GM19372 (cell line): ENCODE data around the gene CCNI.
"Not testable (repeated sequence)": the region's sequence is repeated elsewhere in the genome, so short reads cannot be mapped to it uniquely, and the experiment has no call there.

ENCODE experiments used
- ATAC-seq: cut with Tn5 transposase; IDR thresholded peaks from one replicate; pipeline ENCODE4 v1.9.1; 2021; ENCODE audit warnings: mild to moderate bottlenecking, low read depth, moderate library complexity; ENCODE audit not compliant: unreplicated experiment

The CCNI gene

GRCh38 chr4:77043507-77044136 lies 32.2 kb downstream of the CCNI start:
- ATAC-seq: no peak

GRCh38 chr4:77040854-77041725 lies 34.7 kb downstream of the CCNI start:
- ATAC-seq: no peak

GRCh38 chr4:77040270-77040669 lies 35.5 kb downstream of the CCNI start:
- no peak for ATAC-seq

GRCh38 chr4:77039796-77040195 lies 36.0 kb downstream of the CCNI start:
- no peak for ATAC-seq

GRCh38 chr4:77037736-77038135 lies 38.1 kb downstream of the CCNI start:
- no peak for ATAC-seq

- ATAC-seq: not testable (repeated sequence)
Measured at GRCh38 chr4:77037168-77037567, 38.6 kb downstream of the CCNI start.

- no peak for ATAC-seq
Measured at GRCh38 chr4:77036206-77036605, 39.6 kb downstream of the CCNI start.

GRCh38 chr4:77035153-77035552 lies 40.6 kb downstream of the CCNI start:
- ATAC-seq: no peak

GRCh38 chr4:77031544-77031943 lies 44.2 kb downstream of the CCNI start:
- ATAC-seq: no peak

GRCh38 chr4:77029757-77030156 lies 46.0 kb downstream of the CCNI start:
- ATAC-seq: not testable (repeated sequence)

- ATAC-seq: no peak
Measured at GRCh38 chr4:77028246-77028645, 47.5 kb downstream of the CCNI start.

GRCh38 chr4:77026322-77026704 lies 49.5 kb downstream of the CCNI start:
- ATAC-seq: no peak

GRCh38 chr4:77025643-77026321 lies 50.0 kb downstream of the CCNI start:
- peak; percentile 83 for ATAC-seq

GRCh38 chr4:77023920-77024319 lies 51.9 kb downstream of the CCNI start:
- ATAC-seq: no peak

GRCh38 chr4:77022560-77023179 lies 53.1 kb downstream of the CCNI start:
- ATAC-seq: no peak

GRCh38 chr4:77021614-77022089 lies 54.1 kb downstream of the CCNI start:
- ATAC-seq: no peak

GRCh38 chr4:77020017-77020416 lies 55.8 kb downstream of the CCNI start:
- no peak for ATAC-seq

- no peak for ATAC-seq
Measured at GRCh38 chr4:77015390-77015789, 60.4 kb downstream of the CCNI start.

GRCh38 chr4:77014256-77014655 lies 61.5 kb downstream of the CCNI start:
- ATAC-seq: no peak

GRCh38 chr4:77012726-77013125 lies 63.1 kb downstream of the CCNI start:
- no peak for ATAC-seq

- no peak for ATAC-seq
Measured at GRCh38 chr4:77010841-77011354, 64.9 kb downstream of the CCNI start.
